Activated T-helper 17 cell treated with anti-CD3 and anti-CD28 coated beads, Interleukin-2, amount 50 U/mL, for 72 hours (primary cell): ENCODE measurements around the gene PSEN1. TPM values are rescaled to one million over a fixed set of nuclear protein-coding genes. Genes with fewer than 3 reads are reported as not detected.

ENCODE experiments used
- ATAC-seq: fragments of 150-1000 bp; cut with Tn5 transposase; replicated peaks from 2 replicates; pipeline ENCODE4 v1.10.0; 2021; ENCODE audit warnings: mild to moderate bottlenecking, moderate library complexity
- H3K27ac Mint-ChIP-seq: one replicate; pipeline ENCODE4 v1.8.0; 2022; ENCODE audit warnings: mixed read lengths
- H3K27me3 Mint-ChIP-seq: one replicate; pipeline ENCODE4 v1.8.0; 2022; ENCODE audit warnings: mixed read lengths
- H3K36me3 Mint-ChIP-seq: one replicate; pipeline ENCODE4 v1.8.0; 2022; ENCODE audit warnings: low read depth, mild to moderate bottlenecking, mixed read lengths
- H3K4me1 Mint-ChIP-seq: one replicate; pipeline ENCODE4 v1.8.0; 2022; ENCODE audit warnings: mixed read lengths
- H3K4me3 Mint-ChIP-seq: one replicate; pipeline ENCODE4 v1.8.0; 2022; ENCODE audit warnings: mild to moderate bottlenecking, mixed read lengths
- H3K9me3 Mint-ChIP-seq: one replicate; pipeline ENCODE4 v1.8.0; 2022; ENCODE audit warnings: mixed read lengths
- total RNA-seq, 2 donors: library from RNA; stranded (reverse); gene quantifications; one replicate each; pipeline ENCODE4 v1.2.3, GENCODE V29; 2022

The PSEN1 gene
- total RNA-seq, 2 donors from 2014 or later = 33.8 to 37.8 TPM

DNA sequence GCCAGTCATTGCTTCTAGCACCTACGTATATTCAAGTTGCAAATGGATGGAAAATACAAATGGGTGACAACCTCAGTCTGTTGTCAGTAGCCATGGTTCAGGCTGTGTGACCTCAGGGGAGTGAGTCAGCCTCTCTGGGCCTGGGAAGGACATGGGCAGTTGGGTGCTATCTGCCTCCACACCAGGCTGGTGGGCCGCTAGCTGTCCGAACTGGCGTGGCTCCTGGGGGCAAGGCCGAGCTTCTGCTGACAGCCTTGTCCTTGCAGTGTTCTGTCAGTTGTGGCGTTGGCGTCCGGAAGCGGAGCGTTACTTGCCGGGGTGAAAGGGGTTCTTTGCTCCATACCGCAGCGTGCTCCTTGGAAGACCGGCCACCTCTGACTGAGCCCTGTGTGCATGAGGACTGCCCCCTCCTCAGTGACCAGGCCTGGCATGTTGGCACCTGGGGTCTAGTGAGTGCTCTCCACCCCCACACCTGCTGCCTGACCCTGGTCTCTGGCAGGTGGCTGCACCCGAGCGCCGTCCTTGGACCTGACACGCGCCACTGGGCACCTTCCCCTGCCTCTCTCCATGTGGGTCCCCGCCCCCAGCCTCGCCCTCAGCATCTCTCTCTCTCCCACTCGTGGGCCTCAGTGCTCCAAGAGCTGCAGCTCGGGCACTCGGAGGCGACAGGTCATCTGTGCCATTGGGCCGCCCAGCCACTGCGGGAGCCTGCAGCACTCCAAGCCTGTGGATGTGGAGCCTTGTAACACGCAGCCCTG is 118.1 kb downstream of the PSEN1 start:
- Mint-ChIP-seq H3K27ac (no peak overlapping the region), H3K9me3 (no peaks in the 10 kb centered on the region), H3K36me3 (no peaks in the 10 kb centered on the region), H3K4me1 (no peaks in the 10 kb centered on the region), H3K4me3 (no peak overlapping the region), H3K27me3 (no peaks in the 10 kb centered on the region)
- peak; percentile 18 for ATAC-seq

DNA sequence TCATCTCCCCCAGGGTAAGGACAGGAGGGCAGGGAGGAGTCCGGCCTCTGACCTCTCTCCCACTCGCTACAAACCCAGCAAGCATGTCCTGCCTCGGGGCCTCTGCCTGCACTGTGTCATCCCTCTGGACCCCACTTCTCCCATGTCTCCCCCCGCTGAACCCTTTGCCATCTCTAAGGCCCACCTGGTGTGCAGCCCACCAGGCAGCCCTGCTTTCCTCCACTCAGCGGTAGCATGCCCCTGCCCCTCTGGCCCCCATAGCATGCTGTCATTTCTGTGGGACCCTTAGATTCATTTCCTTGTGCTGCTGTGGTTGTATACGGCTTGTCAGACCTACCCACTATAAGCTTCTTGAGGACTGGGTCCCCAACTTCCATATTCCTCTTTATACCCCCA is 118.7 kb downstream of the PSEN1 start:
- Mint-ChIP-seq H3K4me1 (no peaks in the 10 kb centered on the region), H3K36me3 (no peaks in the 10 kb centered on the region), H3K27ac (no peak overlapping the region), H3K27me3 (no peaks in the 10 kb centered on the region), H3K9me3 (no peaks in the 10 kb centered on the region), H3K4me3 (no peak overlapping the region)
- no peak for ATAC-seq

DNA sequence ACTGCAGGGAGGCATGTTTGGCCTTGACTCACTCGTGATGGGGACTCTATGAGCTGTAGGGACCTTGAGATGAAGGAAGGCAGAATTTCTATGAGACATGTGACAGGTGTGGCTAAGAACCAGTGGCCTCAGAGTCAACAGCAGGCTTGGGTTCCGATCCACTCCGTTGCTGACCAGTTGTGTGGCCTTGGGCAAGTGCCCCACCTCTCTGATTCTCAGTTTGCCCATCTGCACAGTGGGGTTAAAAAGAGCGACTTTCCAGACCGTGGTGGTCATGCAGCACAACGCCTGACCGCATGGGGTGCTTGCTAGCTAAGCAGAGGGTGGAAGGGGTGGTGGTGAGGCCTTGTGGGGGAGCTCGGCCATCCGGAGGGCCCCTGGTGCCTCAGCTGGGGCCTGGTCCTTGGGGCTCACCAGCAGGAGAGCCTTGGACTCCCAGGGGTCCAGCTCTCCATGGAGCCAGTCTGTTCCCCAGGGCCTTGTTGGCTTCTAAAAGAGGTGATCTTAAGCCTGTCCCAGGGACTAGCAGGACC is 119.5 kb downstream of the PSEN1 start:
- H3K27me3 Mint-ChIP-seq = no peaks in the 10 kb centered on the region
- no peaks in the 10 kb centered on the region for H3K4me1 Mint-ChIP-seq
- no peak overlapping the region for H3K4me3 Mint-ChIP-seq
- ATAC-seq = no peak
- H3K27ac Mint-ChIP-seq = no peak overlapping the region
- no peaks in the 10 kb centered on the region for H3K36me3 Mint-ChIP-seq
- no peaks in the 10 kb centered on the region for H3K9me3 Mint-ChIP-seq

DNA sequence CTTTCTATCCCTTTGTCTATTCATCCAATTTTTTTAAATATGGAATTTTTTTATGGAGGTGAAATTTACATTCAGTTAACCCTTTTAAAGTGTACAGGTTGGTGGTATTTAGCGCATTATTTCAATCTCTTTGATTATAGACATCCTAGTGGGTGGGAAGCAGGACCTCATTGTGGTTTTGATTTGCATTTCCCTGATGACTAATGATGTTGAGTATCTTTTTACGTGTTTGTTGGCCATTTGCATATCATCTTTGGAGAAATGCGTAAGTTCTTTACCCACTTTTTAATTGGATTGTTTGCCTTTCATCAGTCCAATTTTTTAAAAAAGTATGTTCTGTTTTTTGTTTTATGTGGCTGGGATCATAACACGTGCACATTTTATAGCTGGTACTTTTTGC is 121.8 kb downstream of the PSEN1 start:
- H3K4me1 Mint-ChIP-seq = no peaks in the 10 kb centered on the region
- peak; percentile 44 for ATAC-seq
- H3K27me3 Mint-ChIP-seq = no peaks in the 10 kb centered on the region
- no peaks in the 10 kb centered on the region for H3K36me3 Mint-ChIP-seq
- H3K27ac Mint-ChIP-seq = peak overlapping the region; percentile 66
- H3K4me3 Mint-ChIP-seq = no peak overlapping the region
- H3K9me3 Mint-ChIP-seq = no peaks in the 10 kb centered on the region

DNA sequence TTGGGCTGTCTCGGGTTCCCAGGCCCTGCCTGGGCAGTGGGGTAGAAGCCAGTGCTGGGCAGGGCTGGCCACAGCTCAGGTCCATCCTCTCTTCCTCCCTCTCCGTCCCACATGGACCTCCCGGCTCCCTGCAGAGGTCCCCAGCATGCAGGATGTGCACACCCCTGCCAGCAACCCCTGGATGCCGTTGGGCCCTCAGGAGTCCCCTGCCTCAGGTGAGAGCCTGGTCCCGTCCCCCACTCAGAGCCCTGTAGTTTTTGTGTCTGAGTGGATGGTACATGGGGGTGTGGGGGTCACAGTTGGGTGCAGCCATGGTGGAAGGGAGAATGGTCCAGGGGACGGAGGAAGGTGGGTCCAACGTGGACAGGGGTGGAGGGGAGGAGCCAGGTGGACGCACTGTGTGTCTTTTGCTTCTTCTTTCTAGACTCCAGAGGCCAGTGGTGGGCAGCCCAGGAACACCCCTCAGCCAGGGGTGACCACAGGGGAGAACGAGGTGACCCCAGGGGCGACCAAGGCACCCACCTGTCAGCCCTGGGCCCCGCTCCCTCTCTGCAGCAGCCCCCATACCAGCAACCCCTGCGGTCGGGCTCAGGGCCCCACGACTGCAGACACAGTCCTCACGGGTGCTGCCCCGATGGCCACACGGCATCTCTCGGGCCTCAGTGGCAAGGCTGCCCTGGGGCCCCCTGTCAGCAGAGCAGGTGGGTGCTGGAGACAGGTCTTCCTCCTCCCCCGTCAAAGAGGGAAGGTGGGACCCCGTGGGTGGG is 122.7 kb downstream of the PSEN1 start:
- ATAC-seq = no peak
- Mint-ChIP-seq H3K9me3 (no peaks in the 10 kb centered on the region), H3K4me3 (no peak overlapping the region), H3K27ac (no peak overlapping the region), H3K36me3 (no peaks in the 10 kb centered on the region), H3K4me1 (no peaks in the 10 kb centered on the region), H3K27me3 (peaks cover 3% of the 10 kb centered on the region)

DNA sequence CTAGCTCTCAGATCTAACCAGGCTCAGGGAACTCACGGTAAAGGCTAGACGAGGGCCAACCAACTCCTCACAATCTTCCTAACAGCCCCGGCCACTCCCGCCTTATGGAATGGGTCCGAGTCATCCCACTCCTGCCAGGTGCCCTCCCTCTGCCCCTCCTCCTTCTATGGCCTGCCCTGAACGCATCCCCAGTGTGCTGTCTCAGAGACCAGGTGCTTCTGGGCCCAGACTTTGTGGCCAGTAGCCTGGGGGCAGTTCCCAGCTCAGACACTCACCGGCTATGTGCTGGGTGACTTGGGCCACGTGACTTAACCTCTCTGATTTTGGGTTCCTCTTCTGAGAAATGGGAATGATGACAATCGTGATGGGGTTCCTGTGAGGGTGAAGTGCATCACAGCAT is 123.5 kb downstream of the PSEN1 start:
- no peak for ATAC-seq
- Mint-ChIP-seq H3K27me3 (peaks cover 3% of the 10 kb centered on the region), H3K9me3 (no peaks in the 10 kb centered on the region), H3K36me3 (no peaks in the 10 kb centered on the region), H3K4me3 (no peak overlapping the region), H3K4me1 (no peaks in the 10 kb centered on the region), H3K27ac (no peak overlapping the region)

DNA sequence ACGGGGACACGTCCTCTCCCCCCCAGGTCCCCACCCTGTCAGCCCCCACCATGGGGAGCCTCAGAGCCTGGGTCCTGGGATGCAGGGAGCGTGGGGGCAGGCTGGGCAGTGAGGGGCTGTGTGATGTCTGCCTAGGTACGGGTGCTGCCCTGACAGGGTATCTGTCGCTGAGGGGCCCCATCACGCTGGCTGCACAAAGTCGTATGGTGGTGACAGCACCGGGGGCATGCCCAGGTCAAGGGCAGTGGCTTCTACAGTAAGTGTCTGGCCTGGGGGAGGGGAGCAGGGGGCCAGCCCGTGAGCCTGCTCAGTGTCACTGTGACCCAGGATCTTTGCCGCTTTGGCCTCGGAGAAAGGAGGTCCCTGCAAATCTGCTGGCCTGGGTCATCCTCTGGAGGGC is 124.3 kb downstream of the PSEN1 start:
- Mint-ChIP-seq H3K9me3 (no peaks in the 10 kb centered on the region), H3K27ac (no peak overlapping the region), H3K4me3 (no peak overlapping the region), H3K4me1 (no peaks in the 10 kb centered on the region), H3K27me3 (peaks cover 3% of the 10 kb centered on the region), H3K36me3 (no peaks in the 10 kb centered on the region)
- no peak for ATAC-seq

DNA sequence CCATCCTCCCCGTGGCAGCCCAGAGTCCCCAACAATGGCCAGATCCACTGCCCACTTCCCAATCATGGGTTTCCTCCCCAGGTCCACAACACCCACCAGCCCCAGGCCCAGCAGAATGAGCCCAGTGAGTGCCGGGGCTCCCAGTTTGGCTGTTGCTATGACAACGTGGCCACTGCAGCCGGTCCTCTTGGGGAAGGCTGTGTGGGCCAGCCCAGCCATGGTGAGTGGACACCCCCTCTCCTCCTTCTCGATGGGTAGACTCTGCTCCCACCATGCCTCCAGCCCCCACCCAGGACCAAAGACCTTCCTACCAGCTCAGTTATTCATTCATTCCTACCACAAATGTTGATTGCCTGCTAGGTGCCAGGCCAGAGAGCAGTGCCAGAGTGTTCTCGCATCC is 124.8 kb downstream of the PSEN1 start:
- no peak for ATAC-seq
- Mint-ChIP-seq H3K4me3 (no peak overlapping the region), H3K27ac (no peak overlapping the region), H3K4me1 (no peaks in the 10 kb centered on the region), H3K36me3 (no peaks in the 10 kb centered on the region), H3K27me3 (peaks cover 3% of the 10 kb centered on the region), H3K9me3 (no peaks in the 10 kb centered on the region)

DNA sequence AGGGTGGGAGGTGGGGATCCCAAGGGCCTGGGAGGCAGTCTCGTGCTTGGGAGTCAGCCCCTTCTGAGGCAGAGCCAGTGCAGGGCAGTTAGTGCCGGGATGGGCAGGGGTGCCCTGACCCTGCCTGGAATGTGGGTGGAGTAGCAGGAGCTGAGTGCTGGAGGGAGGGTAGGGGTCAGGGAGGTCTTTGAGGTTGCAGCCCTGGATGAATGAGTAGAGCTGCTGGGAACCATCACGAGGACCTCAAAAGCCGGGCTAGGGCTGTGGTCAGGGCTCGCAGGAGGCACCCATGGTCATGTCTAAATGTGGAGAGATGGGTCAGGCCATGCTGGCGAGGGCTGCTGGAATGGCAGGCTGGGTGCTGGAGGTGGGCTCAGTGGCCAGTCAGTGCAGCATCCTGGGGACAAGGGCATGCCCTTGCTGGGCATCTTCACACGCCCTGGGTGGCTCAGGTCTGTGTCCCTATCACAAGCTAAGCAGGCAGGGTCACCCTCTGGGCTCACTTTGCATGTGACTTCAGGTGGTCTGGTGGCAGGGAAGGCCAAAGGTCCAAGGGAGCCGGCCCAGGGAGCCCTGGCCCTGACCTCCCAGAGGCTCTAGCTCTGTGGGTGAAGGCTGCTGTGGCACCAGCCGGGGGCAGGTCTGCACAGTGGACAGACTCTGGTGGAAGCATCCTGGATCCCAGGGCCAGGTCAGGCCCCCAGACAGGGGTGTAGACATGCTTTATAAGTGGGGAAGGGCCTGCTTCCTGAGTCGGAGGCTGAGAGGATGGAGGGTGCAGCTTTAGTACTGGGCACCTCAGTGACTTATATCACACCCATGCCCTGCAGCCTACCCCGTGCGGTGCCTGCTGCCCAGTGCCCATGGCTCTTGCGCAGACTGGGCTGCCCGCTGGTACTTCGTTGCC is 125.5 kb downstream of the PSEN1 start:
- ATAC-seq = no peak
- H3K4me3 Mint-ChIP-seq = no peak overlapping the region
- no peaks in the 10 kb centered on the region for H3K36me3 Mint-ChIP-seq
- H3K27me3 Mint-ChIP-seq = peaks cover 3% of the 10 kb centered on the region
- no peaks in the 10 kb centered on the region for H3K9me3 Mint-ChIP-seq
- no peak overlapping the region for H3K27ac Mint-ChIP-seq
- no peaks in the 10 kb centered on the region for H3K4me1 Mint-ChIP-seq

DNA sequence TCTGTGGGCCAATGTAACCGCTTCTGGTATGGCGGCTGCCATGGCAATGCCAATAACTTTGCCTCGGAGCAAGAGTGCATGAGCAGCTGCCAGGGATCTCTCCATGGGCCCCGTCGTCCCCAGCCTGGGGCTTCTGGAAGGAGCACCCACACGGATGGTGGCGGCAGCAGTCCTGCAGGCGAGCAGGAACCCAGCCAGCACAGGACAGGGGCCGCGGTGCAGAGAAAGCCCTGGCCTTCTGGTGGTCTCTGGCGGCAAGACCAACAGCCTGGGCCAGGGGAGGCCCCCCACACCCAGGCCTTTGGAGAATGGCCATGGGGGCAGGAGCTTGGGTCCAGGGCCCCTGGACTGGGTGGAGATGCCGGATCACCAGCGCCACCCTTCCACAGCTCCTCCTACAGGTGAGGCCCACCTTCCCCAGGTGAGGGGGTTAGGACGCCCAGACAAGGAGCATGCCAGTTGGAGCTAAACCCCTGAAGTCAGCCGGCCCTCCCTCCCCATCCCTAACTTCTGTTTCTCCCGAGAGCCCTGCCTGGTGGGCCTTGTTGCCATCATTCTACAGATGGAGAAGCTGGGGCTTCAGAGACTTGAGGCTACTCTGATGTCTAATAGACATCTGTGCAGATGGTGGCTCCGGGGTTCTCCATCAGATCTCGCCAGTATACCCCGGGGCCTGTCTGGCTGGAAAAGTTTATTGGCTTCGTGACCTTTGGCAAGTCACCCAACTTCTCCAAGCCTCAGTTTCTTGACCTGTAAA is 126.3 kb downstream of the PSEN1 start:
- Mint-ChIP-seq H3K27me3 (peaks cover 3% of the 10 kb centered on the region), H3K9me3 (no peaks in the 10 kb centered on the region), H3K4me1 (no peaks in the 10 kb centered on the region), H3K27ac (no peak overlapping the region), H3K4me3 (no peak overlapping the region), H3K36me3 (no peaks in the 10 kb centered on the region)
- ATAC-seq = no peak

DNA sequence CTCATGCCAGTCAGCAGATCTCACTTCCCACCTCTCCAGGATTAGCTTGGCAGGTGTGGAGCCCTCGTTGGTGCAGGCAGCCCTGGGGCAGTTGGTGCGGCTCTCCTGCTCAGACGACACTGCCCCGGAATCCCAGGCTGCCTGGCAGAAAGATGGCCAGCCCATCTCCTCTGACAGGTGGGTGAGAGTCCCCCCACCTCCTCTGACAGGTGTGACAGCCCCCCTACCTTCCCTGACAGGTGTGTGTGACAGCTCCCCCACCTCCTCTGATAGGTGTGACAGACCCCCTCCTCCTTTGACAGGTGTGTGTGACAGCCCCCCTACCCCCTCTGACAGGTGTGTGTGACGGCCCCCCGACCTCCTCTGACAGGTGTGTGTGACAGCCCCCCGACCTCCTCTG is 127.3 kb downstream of the PSEN1 start:
- no peaks in the 10 kb centered on the region for H3K9me3 Mint-ChIP-seq
- no peak for ATAC-seq
- no peaks in the 10 kb centered on the region for H3K4me1 Mint-ChIP-seq
- H3K4me3 Mint-ChIP-seq = no peak overlapping the region
- H3K36me3 Mint-ChIP-seq = no peaks in the 10 kb centered on the region
- H3K27me3 Mint-ChIP-seq = peaks cover 3% of the 10 kb centered on the region
- H3K27ac Mint-ChIP-seq = no peak overlapping the region

DNA sequence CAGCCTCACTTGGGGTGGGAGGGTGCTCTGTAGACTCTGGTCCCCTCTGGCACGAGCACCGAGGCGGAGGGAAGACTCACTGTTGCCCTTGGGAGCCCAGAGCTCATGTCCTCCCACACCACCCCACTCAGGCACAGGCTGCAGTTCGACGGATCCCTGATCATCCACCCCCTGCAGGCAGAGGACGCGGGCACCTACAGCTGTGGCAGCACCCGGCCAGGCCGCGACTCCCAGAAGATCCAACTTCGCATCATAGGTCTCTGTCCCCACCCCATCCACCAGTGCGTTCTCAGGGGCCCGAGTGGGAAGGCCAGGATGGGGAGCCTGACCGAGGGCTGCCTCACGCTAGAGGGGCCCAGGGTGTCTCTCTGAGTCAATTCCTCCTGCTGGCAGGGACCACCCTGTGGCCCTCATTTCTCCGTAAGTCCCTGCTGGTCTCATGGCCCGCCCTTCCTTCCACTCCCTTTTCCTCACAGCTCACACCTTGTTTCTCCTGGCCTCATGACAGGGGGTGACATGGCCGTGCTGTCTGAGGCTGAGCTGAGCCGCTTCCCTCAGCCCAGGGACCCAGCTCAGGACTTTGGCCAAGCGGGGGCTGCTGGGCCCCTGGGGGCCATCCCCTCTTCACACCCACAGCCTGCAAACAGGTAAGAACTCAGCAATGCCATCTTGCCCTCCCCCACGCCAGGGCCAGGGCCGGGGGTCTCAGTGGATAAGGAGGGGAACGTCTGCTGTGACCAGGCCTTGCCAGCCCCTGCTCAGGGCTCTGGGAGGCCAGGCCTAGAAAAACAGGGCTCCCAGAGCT is 128.0 kb downstream of the PSEN1 start:
- Mint-ChIP-seq H3K9me3 (no peaks in the 10 kb centered on the region), H3K4me1 (no peaks in the 10 kb centered on the region), H3K36me3 (no peaks in the 10 kb centered on the region), H3K27me3 (peaks cover 3% of the 10 kb centered on the region), H3K4me3 (no peak overlapping the region), H3K27ac (no peak overlapping the region)
- ATAC-seq = no peak
